IMR-90 (cell line): ENCODE results near the gene DGKG. TPM values are rescaled to one million over a fixed set of nuclear protein-coding genes. Genes with fewer than 3 reads are reported as not detected.

ENCODE experiments used
- ATAC-seq: fragments of 200-7000 bp; cut with Tn5 transposase; 2 replicates; pipeline ENCODE4 v1.9.1; 2020; ENCODE audit warnings: low read depth, mild to moderate bottlenecking, moderate library complexity
- BruUV-seq: library from RNA; stranded (reverse); fragments of 400-500 nt; replicated peaks from 2 replicates; lab custom pipeline; 2021; lab: Mats Ljungman, UMichigan
- CTCF ChIA-PET: fragments of 300-600 bp; formaldehyde crosslinking; extraction: SDS; loops from one replicate; lab custom pipeline; 2021; ENCODE audit warnings: antibody characterized with exemption; lab: Yijun Ruan, JAX
- POLR2A ChIA-PET: fragments of 300-600 bp; sonication (Branson Sonifier 250); formaldehyde crosslinking; loops from one replicate; lab custom pipeline; 2022; ENCODE audit warnings: antibody characterized with exemption; ENCODE audit not compliant: unreplicated experiment; lab: Charles Lee
- DNase-seq: peaks from one replicate; pipeline ENCODE4 v3.0.0; 2013
- H2AFZ ChIP-seq: replicated peaks from 2 replicates; pipeline ENCODE3; 2013; ENCODE audit warnings: low read length, mild to moderate bottlenecking; ENCODE audit not compliant: poor library complexity
- H2AK5ac ChIP-seq: 2 replicates; pipeline ENCODE4 v1.6.1; 2013; ENCODE audit warnings: low read depth, low read length, inconsistent platforms
- H2AK9ac ChIP-seq: replicated peaks from 2 replicates; pipeline ENCODE3; 2013; ENCODE audit warnings: mild to moderate bottlenecking, low read depth, low read length, moderate library complexity; ENCODE audit not compliant: poor library complexity
- H2BK120ac ChIP-seq: 2 replicates; pipeline ENCODE4 v1.6.1; 2013; ENCODE audit warnings: low read depth, low read length, inconsistent platforms
- H2BK15ac ChIP-seq: 3 replicates; pipeline ENCODE4 v1.6.1; 2013; ENCODE audit warnings: low read depth, low read length, inconsistent platforms
- H2BK20ac ChIP-seq: 2 replicates; pipeline ENCODE4 v1.6.1; 2013; ENCODE audit warnings: low read depth, mild to moderate bottlenecking, inconsistent platforms, low read length, moderate library complexity
- H2BK5ac ChIP-seq: 2 replicates; pipeline ENCODE4 v1.6.1; 2013; ENCODE audit warnings: mild to moderate bottlenecking, low read depth, low read length, inconsistent platforms; ENCODE audit not compliant: poor library complexity, severe bottlenecking
- H3K14ac ChIP-seq: replicated peaks from 2 replicates; pipeline ENCODE4 v1.6.1; 2013; ENCODE audit warnings: low read depth, low read length, inconsistent platforms
- H3K18ac ChIP-seq: 2 replicates; pipeline ENCODE4 v1.6.1; 2013; ENCODE audit warnings: low read depth, low read length, control low read depth
- H3K23ac ChIP-seq: 2 replicates; pipeline ENCODE4 v1.6.1; 2013; ENCODE audit warnings: low read depth, low read length, inconsistent platforms
- H3K27ac ChIP-seq: 2 replicates; pipeline ENCODE4 v1.5.1; 2013; ENCODE audit warnings: mild to moderate bottlenecking, control low read depth, low read length; ENCODE audit not compliant: insufficient read depth
- H3K27me3 ChIP-seq: 2 replicates; pipeline ENCODE4 v1.6.1; 2013; ENCODE audit warnings: low read length; ENCODE audit not compliant: control insufficient read depth, insufficient read depth
- H3K36me3 ChIP-seq: 2 replicates; pipeline ENCODE4 v1.6.1; 2013; ENCODE audit warnings: low read length, mixed read lengths; ENCODE audit not compliant: control insufficient read depth, insufficient read depth
- H3K4ac ChIP-seq: 2 replicates; pipeline ENCODE4 v1.6.1; 2013; ENCODE audit warnings: low read depth, low read length, inconsistent platforms
- H3K4me1 ChIP-seq: 2 replicates; pipeline ENCODE4 v1.6.1; 2013; ENCODE audit warnings: low read length, mixed read lengths; ENCODE audit not compliant: control insufficient read depth, insufficient read depth
- H3K4me2 ChIP-seq: 2 replicates; pipeline ENCODE4 v1.6.1; 2013; ENCODE audit warnings: low read depth, mild to moderate bottlenecking, control low read depth, low read length, moderate library complexity
- H3K4me3 ChIP-seq: 2 replicates; pipeline ENCODE4 v1.5.1; 2013; ENCODE audit warnings: low read depth, mild to moderate bottlenecking, control low read depth, low read length, moderate library complexity; ENCODE audit not compliant: insufficient read depth
- H3K56ac ChIP-seq: 2 replicates; pipeline ENCODE4 v1.6.1; 2013; ENCODE audit warnings: low read length, inconsistent platforms; ENCODE audit not compliant: insufficient read depth; ENCODE audit errors: extremely low read depth
- H3K79me1 ChIP-seq, 2 experiments: 2 replicates each; pipeline ENCODE4 v1.6.1; 2013; ENCODE audit warnings: low read length in 2 of 2, inconsistent platforms in 1 of 2, low read depth in 1 of 2
- H3K9ac ChIP-seq: 2 replicates; pipeline ENCODE4 v1.6.1; 2013; ENCODE audit warnings: low read depth, low read length, control low read depth
- H3K9me1 ChIP-seq: 2 replicates; pipeline ENCODE4 v1.6.1; 2013; ENCODE audit warnings: low read length, inconsistent platforms; ENCODE audit not compliant: insufficient read depth
- H3K9me3 ChIP-seq: 2 replicates; pipeline ENCODE4 v1.6.1; 2013; ENCODE audit warnings: low read length; ENCODE audit not compliant: control insufficient read depth, insufficient read depth
- H4K20me1 ChIP-seq: 2 replicates; pipeline ENCODE4 v1.6.1; 2013; ENCODE audit warnings: low read length, inconsistent platforms; ENCODE audit not compliant: insufficient read depth
- H4K5ac ChIP-seq: 2 replicates; pipeline ENCODE4 v1.6.1; 2013; ENCODE audit warnings: mild to moderate bottlenecking, low read depth, low read length, control low read depth
- H4K8ac ChIP-seq, 2 experiments: 2 replicates each; pipeline ENCODE4 v1.6.1; 2013; ENCODE audit warnings: low read depth in 2 of 2, low read length in 2 of 2, control low read depth in 1 of 2, inconsistent platforms in 1 of 2
- H4K91ac ChIP-seq: 2 replicates; pipeline ENCODE4 v1.6.1; 2013; ENCODE audit warnings: low read depth, low read length, inconsistent platforms; ENCODE audit not compliant: insufficient read depth
- BHLHE40 ChIP-seq: fragments of 150-350 bp; IDR thresholded peaks from 2 replicates; pipeline ENCODE4 v1.6.1; 2016; ENCODE audit warnings: mild to moderate bottlenecking, low read depth, low read length
- CEBPB ChIP-seq: IDR thresholded peaks from 2 replicates; pipeline ENCODE4 v1.6.1; 2012; ENCODE audit warnings: low read depth, low read length, improper control_type of control experiment
- CHD1 ChIP-seq: IDR thresholded peaks from 2 replicates; pipeline ENCODE4 v1.6.1; 2012; ENCODE audit warnings: low read depth, low read length, improper control_type of control experiment
- MAFK ChIP-seq: IDR thresholded peaks from 2 replicates; pipeline ENCODE4 v1.6.1; 2012; ENCODE audit warnings: low read depth, low read length, improper control_type of control experiment
- MAZ ChIP-seq: IDR thresholded peaks from 2 replicates; pipeline ENCODE4 v1.6.1; 2012; ENCODE audit warnings: low read depth, mild to moderate bottlenecking, low read length, improper control_type of control experiment, moderate library complexity, borderline replicate concordance
- POLR2A ChIP-seq: IDR thresholded peaks from 2 replicates; pipeline ENCODE4 v1.6.1; 2012; ENCODE audit warnings: mild to moderate bottlenecking, low read depth, low read length
- RAD21 ChIP-seq: IDR thresholded peaks from 2 replicates; pipeline ENCODE4 v1.6.1; 2012; ENCODE audit warnings: low read length, improper control_type of control experiment
- RCOR1 ChIP-seq: IDR thresholded peaks from 2 replicates; pipeline ENCODE4 v1.6.1; 2012; ENCODE audit warnings: mild to moderate bottlenecking, low read length, improper control_type of control experiment; ENCODE audit not compliant: insufficient replicate concordance
- SMC3 ChIP-seq: fragments of 150-350 bp; IDR thresholded peaks from 2 replicates; pipeline ENCODE4 v1.6.1; 2016; ENCODE audit warnings: low read depth, mild to moderate bottlenecking, antibody characterized with exemption, low read length, moderate library complexity
- WGBS, 2 experiments: methylation state at CpG; one replicate each; pipeline versions ENCODE4 v1.1.5 to v1.1.7; 2013; ENCODE audit warnings: missing lambda C conversion rate in 2 of 2; ENCODE audit not compliant: insufficient read length in 1 of 2; ENCODE audit errors: extremely low coverage in 2 of 2; 5-methylcytosine and 5-hydroxymethylcytosine counted together
- dilution Hi-C: fragments of 300-500 bp; cut with HindIII; formaldehyde crosslinking; loops from one replicate; pipeline ENCODE4 v1.14.3; 2018; ENCODE audit warnings: low sequenced_read_pairs; ENCODE audit not compliant: unreplicated experiment
- in situ Hi-C: fragments of 300-500 bp; cut with MboI; formaldehyde crosslinking; loops from 3 replicates; pipeline ENCODE4 v1.14.3; 2019; ENCODE audit warnings: low sequenced_read_pairs, inconsistent platforms, mixed read lengths
- intact Hi-C: fragments of 100-400 bp; cut with micrococcal nuclease; formaldehyde crosslinking; loops from 2 replicates; pipeline ENCODE4 v1.10.0; 2022
- polyA plus RNA-seq, 3 experiments: library from polyadenylated mRNA; depleted of rRNA; stranded (reverse); fragments of >200 nt; gene quantifications; 2 replicates each; pipeline ENCODE4 v1.2.3, GENCODE V29; 2012; ENCODE audit warnings: low replicate concordance in 1 of 3
- total RNA-seq: library from RNA; depleted of rRNA; stranded (reverse); fragments of >200 nt; gene quantifications from 2 replicates; pipeline ENCODE4 v1.2.3, GENCODE V29; 2012

The DGKG gene
- total and polyA plus RNA-seq, 2 of the 4 experiments (the other 2 are of a cell fraction), result 1.2 to 4.1 TPM

GRCh38 chr3:186121968-186122367 is 240.1 kb downstream of the DGKG start:
- H3K4me1 ChIP-seq, result no peaks in the 10 kb centered on the region
- TF ChIP-seq MAFK (no peak), MAZ (no peak), RCOR1 (no peak), RAD21 (no peak), CEBPB (no peak), POLR2A (no peak), SMC3 (no peak), CHD1 (no peak), BHLHE40 (no peak)
- ATAC-seq, result no peak
- no peaks in the 10 kb centered on the region for H3K9me3 ChIP-seq
- H4K91ac ChIP-seq, result no peak overlapping the region
- no peak overlapping the region for H3K9ac ChIP-seq
- DNase-seq, result no peak
- H3K14ac ChIP-seq, result no peak overlapping the region
- no peaks in the 10 kb centered on the region for H4K20me1 ChIP-seq
- no peak overlapping the region for H4K5ac ChIP-seq
- no peak overlapping the region for H2AK9ac ChIP-seq
- H3K36me3 ChIP-seq, result no peaks in the 10 kb centered on the region
- no peak overlapping the region for H2BK20ac ChIP-seq
- H3K79me1 ChIP-seq, result no peaks in the 10 kb centered on the region
- in situ Hi-C loops (no loop called here), intact Hi-C loops (no loop called here), dilution Hi-C loops (no loop called here)
- ChIA-PET POLR2A (interaction anchor here (0.6 kb wide), 1 partner anchor 12 kb away, joined by 3 read pairs; no protein-coding TSS in a partner anchor), CTCF (no interaction called here)
- no peak overlapping the region for H3K27ac ChIP-seq
- H2AK5ac ChIP-seq, result no peak overlapping the region
- no peak overlapping the region for H3K4me2 ChIP-seq
- H3K27me3 ChIP-seq, result peaks cover 36% of the 10 kb centered on the region
- H4K8ac ChIP-seq, result no peak overlapping the region
- H2BK5ac ChIP-seq, result no peak overlapping the region
- H2BK15ac ChIP-seq, result no peak overlapping the region
- no peak overlapping the region for H2BK120ac ChIP-seq
- no peak overlapping the region for H3K23ac ChIP-seq
- H3K9me1 ChIP-seq, result no peaks in the 10 kb centered on the region
- H3K56ac ChIP-seq, result no peak overlapping the region
- WGBS, 2 experiments, result 33% methylated on average over 1 of the region's 2 CpGs; no CpG with 5 or more reads in 1 of the 2 experiments
- H2AFZ ChIP-seq, result no peak overlapping the region
- BruUV-seq, result no TSS peak
- no peak overlapping the region; the same call in 1 of the 2 replicates for H3K4ac ChIP-seq
- no peak overlapping the region for H3K4me3 ChIP-seq
- no peak overlapping the region for H3K18ac ChIP-seq
